ENCODE measurements around the gene USF2. TPM values are rescaled to one million over a fixed set of nuclear protein-coding genes. Genes with fewer than 3 reads are reported as not detected.

USF2 gene
- total RNA-seq, 4 donors from 2014 or later, result 118 to 169 (median 143) TPM

GRCh38 chr19:35294328-35294727 is 25.6 kb downstream of the USF2 start:
- in situ Hi-C loops (cut with MboI; ENCODE audit: low sequenced_read_pairs in 4 of 4), result no loop called here
- Histone ChIP-seq H3K4me1 (no peaks in the 10 kb centered on the region), H3K36me3 (no peaks in the 10 kb centered on the region), H3K4me3 (no peak overlapping the region), H3K27ac (no peak overlapping the region), H3K27me3 (peaks cover 12 to 38% (median 30%) of the 10 kb centered on the region in 3 donors), H3K9me3 (no peaks in the 10 kb centered on the region)
- no peak for TF ChIP-seq POLR2A (IDR thresholded peaks at IDR 0.05)
- no peak for TF ChIP-seq CTCF (IDR thresholded peaks at IDR 0.05 in 4 of 5, conservative IDR thresholded peaks at IDR 0.05 in 1 of 5)
- DNase-seq (no peak), ATAC-seq (no peak)
- intact Hi-C loops (cut with DNase I; ENCODE audit: low total_unique reads), result no loop called here

- H3K27ac ChIP-seq, result no peak overlapping the region
- H3K9me3 ChIP-seq, result no peaks in the 10 kb centered on the region
- no peaks in the 10 kb centered on the region for H3K4me1 ChIP-seq
- H3K27me3 ChIP-seq, result peaks cover 12 to 43% (median 36%) of the 10 kb centered on the region in 3 donors
- in situ Hi-C loops (cut with MboI; ENCODE audit: low sequenced_read_pairs in 4 of 4) (no loop called here), intact Hi-C loops (cut with DNase I; ENCODE audit: low total_unique reads) (no loop called here)
- no peak overlapping the region for H3K4me3 ChIP-seq
- TF ChIP-seq POLR2A (IDR thresholded peaks at IDR 0.05), result no peak
- no peak for TF ChIP-seq CTCF (IDR thresholded peaks at IDR 0.05 in 4 of 5, conservative IDR thresholded peaks at IDR 0.05 in 1 of 5)
- ATAC-seq (no peak), DNase-seq (no peak)
- no peaks in the 10 kb centered on the region for H3K36me3 ChIP-seq
Observed at GRCh38 chr19:35294859-35295791, 26.4 kb downstream of the USF2 start.

GRCh38 chr19:35295792-35296462 is 27.2 kb downstream of the USF2 start:
- Histone ChIP-seq H3K36me3 (no peaks in the 10 kb centered on the region), H3K4me3 (no peak overlapping the region), H3K27ac (no peak overlapping the region), H3K9me3 (no peaks in the 10 kb centered on the region), H3K27me3 (peaks cover 12 to 49% (median 43%) of the 10 kb centered on the region in 3 donors), H3K4me1 (no peaks in the 10 kb centered on the region)
- intact Hi-C loops (cut with DNase I; ENCODE audit: low total_unique reads), result no loop called here
- no peak for DNase-seq
- in situ Hi-C loops (cut with MboI; ENCODE audit: low sequenced_read_pairs in 4 of 4), result no loop called here
- no peak for ATAC-seq
- TF ChIP-seq POLR2A (IDR thresholded peaks at IDR 0.05), result no peak
- no peak for TF ChIP-seq CTCF (IDR thresholded peaks at IDR 0.05 in 4 of 5, conservative IDR thresholded peaks at IDR 0.05 in 1 of 5)

GRCh38 chr19:35296644-35297514 is 28.1 kb downstream of the USF2 start:
- intact Hi-C loops (cut with DNase I; ENCODE audit: low total_unique reads), result no loop called here
- in situ Hi-C loops (cut with MboI; ENCODE audit: low sequenced_read_pairs in 4 of 4), result no loop called here
- ATAC-seq (no peak), DNase-seq (no peak)
- Histone ChIP-seq H3K4me1 (no peaks in the 10 kb centered on the region), H3K36me3 (no peaks in the 10 kb centered on the region), H3K4me3 (no peak overlapping the region), H3K27me3 (peaks cover 12 to 50% (median 43%) of the 10 kb centered on the region in 3 donors), H3K27ac (no peak overlapping the region), H3K9me3 (no peaks in the 10 kb centered on the region)
- no peak for TF ChIP-seq CTCF (IDR thresholded peaks at IDR 0.05 in 4 of 5, conservative IDR thresholded peaks at IDR 0.05 in 1 of 5)

Data from gastrocnemius medialis (tissue), 4 donors.